HG03095 (cell line): ENCODE measurements around the gene CNTN2.

Source experiments
- ATAC-seq: cut with Tn5 transposase; IDR thresholded peaks from one replicate; pipeline ENCODE4 v1.9.1; 2021; ENCODE audit warnings: moderate library complexity; ENCODE audit not compliant: unreplicated experiment

The CNTN2 gene

GRCh38 chr1:205042911-205043806 lies at the start of gene CNTN2:
Gene CNTN2 (plus strand): TSS chr1:205043212. CDS start chr1:205053186, 9,974 bp downstream.
- no peak for ATAC-seq

GRCh38 chr1:204994086-204994862 lies 48.7 kb upstream of the CNTN2 start:
- no peak for ATAC-seq

- no peak for ATAC-seq
Measured at GRCh38 chr1:204996981-204997380, 46.0 kb upstream of the CNTN2 start.

GRCh38 chr1:204997591-204998355 lies 45.2 kb upstream of the CNTN2 start:
- ATAC-seq: no peak

GRCh38 chr1:205001162-205001561 lies 41.9 kb upstream of the CNTN2 start:
- no peak for ATAC-seq

GRCh38 chr1:205002705-205003104 lies 40.3 kb upstream of the CNTN2 start:
- ATAC-seq: no peak

GRCh38 chr1:205003358-205004131 lies 39.5 kb upstream of the CNTN2 start:
- ATAC-seq: no peak

GRCh38 chr1:205004351-205004750 lies 38.7 kb upstream of the CNTN2 start:
- no peak for ATAC-seq

- no peak for ATAC-seq
Measured at GRCh38 chr1:205008896-205009295, 34.1 kb upstream of the CNTN2 start.

- no peak for ATAC-seq
Measured at GRCh38 chr1:205009670-205010069, 33.3 kb upstream of the CNTN2 start.

- no peak for ATAC-seq
Measured at GRCh38 chr1:205012391-205013140, 30.4 kb upstream of the CNTN2 start.

- no peak for ATAC-seq
Measured at GRCh38 chr1:205013683-205014367, 29.2 kb upstream of the CNTN2 start.

- no peak for ATAC-seq
Measured at GRCh38 chr1:205014783-205015182, 28.2 kb upstream of the CNTN2 start.

GRCh38 chr1:205015241-205015640 lies 27.8 kb upstream of the CNTN2 start:
- ATAC-seq: no peak

GRCh38 chr1:205016075-205016474 lies 26.9 kb upstream of the CNTN2 start:
- no peak for ATAC-seq

- no peak for ATAC-seq
Measured at GRCh38 chr1:205016584-205016983, 26.4 kb upstream of the CNTN2 start.

GRCh38 chr1:205017001-205017400 lies 26.0 kb upstream of the CNTN2 start:
- no peak for ATAC-seq

GRCh38 chr1:205017766-205018165 lies 25.2 kb upstream of the CNTN2 start:
- ATAC-seq: no peak

GRCh38 chr1:205018381-205018780 lies 24.6 kb upstream of the CNTN2 start:
- ATAC-seq: no peak
